Measurements from ENCODE around the gene FAF2.
A peak's percentile ranks its signal among the peaks of the same experiment; 100 is the strongest.

FAF2 gene

GRCh38 chr5:176529116-176529740 is 81.0 kb downstream of the FAF2 start:
- ATAC-seq (ENCODE audit: insufficient read depth, low read depth) = no peak
- Histone ChIP-seq H3K79me2 (ENCODE audit: insufficient read depth, low read length) (peaks cover 33% of the 10 kb centered on the region), H3K4me3 (ENCODE audit: low read depth in 1 of 2, low read length in 2 of 2) (no peak overlapping the region), H3K9me3 (ENCODE audit: insufficient read depth, low read length, severe bottlenecking) (no peaks in the 10 kb centered on the region), H3K9ac (ENCODE audit: low read depth, low read length) (no peak overlapping the region), H4K20me1 (ENCODE audit: insufficient read depth, low read length) (peaks cover 49% of the 10 kb centered on the region), H3K27me3 (ENCODE audit: insufficient read depth, low read length, poor library complexity) (no peaks in the 10 kb centered on the region), H3K36me3 (ENCODE audit: insufficient read depth, low read length) (peaks cover 60% of the 10 kb centered on the region), H2AFZ (ENCODE audit: low read depth, low read length) (no peak overlapping the region), H3K4me2 (ENCODE audit: insufficient read depth, low read length) (no peak overlapping the region), H3K27ac (ENCODE audit: low read length) (peak overlapping the region; percentile 51; the same call in 1 of the 2 replicates), H3K4me1 (ENCODE audit: insufficient read depth, low read length) (peaks cover 27% of the 10 kb centered on the region)
- no peak for DNase-seq
- TF ChIP-seq, protein P1, sequence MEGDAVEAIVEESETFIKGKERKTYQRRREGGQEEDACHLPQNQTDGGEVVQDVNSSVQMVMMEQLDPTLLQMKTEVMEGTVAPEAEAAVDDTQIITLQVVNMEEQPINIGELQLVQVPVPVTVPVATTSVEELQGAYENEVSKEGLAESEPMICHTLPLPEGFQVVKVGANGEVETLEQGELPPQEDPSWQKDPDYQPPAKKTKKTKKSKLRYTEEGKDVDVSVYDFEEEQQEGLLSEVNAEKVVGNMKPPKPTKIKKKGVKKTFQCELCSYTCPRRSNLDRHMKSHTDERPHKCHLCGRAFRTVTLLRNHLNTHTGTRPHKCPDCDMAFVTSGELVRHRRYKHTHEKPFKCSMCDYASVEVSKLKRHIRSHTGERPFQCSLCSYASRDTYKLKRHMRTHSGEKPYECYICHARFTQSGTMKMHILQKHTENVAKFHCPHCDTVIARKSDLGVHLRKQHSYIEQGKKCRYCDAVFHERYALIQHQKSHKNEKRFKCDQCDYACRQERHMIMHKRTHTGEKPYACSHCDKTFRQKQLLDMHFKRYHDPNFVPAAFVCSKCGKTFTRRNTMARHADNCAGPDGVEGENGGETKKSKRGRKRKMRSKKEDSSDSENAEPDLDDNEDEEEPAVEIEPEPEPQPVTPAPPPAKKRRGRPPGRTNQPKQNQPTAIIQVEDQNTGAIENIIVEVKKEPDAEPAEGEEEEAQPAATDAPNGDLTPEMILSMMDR (IDR thresholded peaks at IDR 0.05; ENCODE audit: borderline replicate concordance, extremely low read depth, low read length, poor library complexity, severe bottlenecking) = no peak
- no peak for TF ChIP-seq EZH2 (IDR thresholded peaks at IDR 0.05; ENCODE audit: borderline replicate concordance, low read depth, low read length, severe bottlenecking)

- peak; percentile 83 for DNase-seq
- Histone ChIP-seq H3K9ac (ENCODE audit: low read depth, low read length) (no peak overlapping the region), H3K27me3 (ENCODE audit: insufficient read depth, low read length, poor library complexity) (no peaks in the 10 kb centered on the region), H3K36me3 (ENCODE audit: insufficient read depth, low read length) (peaks cover 63% of the 10 kb centered on the region), H3K4me2 (ENCODE audit: insufficient read depth, low read length) (no peak overlapping the region), H3K79me2 (ENCODE audit: insufficient read depth, low read length) (peaks cover 38% of the 10 kb centered on the region), H3K4me1 (ENCODE audit: insufficient read depth, low read length) (peaks cover 32% of the 10 kb centered on the region), H2AFZ (ENCODE audit: low read depth, low read length) (no peak overlapping the region), H3K27ac (ENCODE audit: low read length) (peak overlapping the region; percentile 51; the same call in 1 of the 2 replicates), H3K4me3 (ENCODE audit: low read depth in 1 of 2, low read length in 2 of 2) (no peak overlapping the region), H4K20me1 (ENCODE audit: insufficient read depth, low read length) (peaks cover 53% of the 10 kb centered on the region), H3K9me3 (ENCODE audit: insufficient read depth, low read length, severe bottlenecking) (no peaks in the 10 kb centered on the region)
- ATAC-seq (ENCODE audit: insufficient read depth, low read depth) = peak; percentile 56
- TF ChIP-seq, protein P1 (IDR thresholded peaks at IDR 0.05; ENCODE audit: borderline replicate concordance, extremely low read depth, low read length, poor library complexity, severe bottlenecking) = no peak
- no peak for TF ChIP-seq EZH2 (IDR thresholded peaks at IDR 0.05; ENCODE audit: borderline replicate concordance, low read depth, low read length, severe bottlenecking)
Measured at GRCh38 chr5:176529741-176530141, 81.6 kb downstream of the FAF2 start.

DNA sequence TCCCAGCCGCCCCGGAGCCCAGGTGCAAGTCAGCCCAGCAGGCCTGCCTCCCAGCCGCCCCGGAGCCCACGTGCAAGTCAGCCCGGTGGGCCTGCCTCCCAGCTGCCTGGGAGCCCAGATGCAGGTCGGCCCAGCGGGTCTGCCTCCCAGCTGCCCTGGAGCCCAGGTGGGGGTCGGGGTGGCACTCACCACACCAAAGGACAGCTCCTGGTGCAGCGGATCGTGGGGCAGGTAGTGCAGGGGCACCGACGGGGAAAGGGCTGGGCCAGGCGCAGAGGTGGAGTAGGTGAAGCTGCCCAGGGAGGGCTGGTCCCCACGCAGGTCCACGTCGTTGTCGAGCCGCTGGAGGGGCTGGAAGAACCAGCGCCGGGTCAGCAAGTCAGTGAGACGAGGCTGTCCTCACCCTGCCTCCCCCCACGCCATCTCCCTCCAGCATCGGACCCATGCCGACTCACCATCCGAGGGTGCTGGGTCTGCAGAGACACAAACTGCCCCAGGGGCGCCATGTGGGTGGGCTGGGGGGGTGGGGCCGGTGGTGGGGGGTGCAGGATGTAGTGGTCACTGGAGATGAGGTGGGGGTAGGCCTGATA is 82.3 kb downstream of the FAF2 start:
- Histone ChIP-seq H4K20me1 (ENCODE audit: insufficient read depth, low read length) (peaks cover 59% of the 10 kb centered on the region), H3K4me3 (ENCODE audit: low read depth in 1 of 2, low read length in 2 of 2) (no peak overlapping the region), H3K27ac (ENCODE audit: low read length) (no peak overlapping the region; the same call in 1 of the 2 replicates), H3K79me2 (ENCODE audit: insufficient read depth, low read length) (peaks cover 46% of the 10 kb centered on the region), H3K9ac (ENCODE audit: low read depth, low read length) (no peak overlapping the region), H3K27me3 (ENCODE audit: insufficient read depth, low read length, poor library complexity) (no peaks in the 10 kb centered on the region), H3K9me3 (ENCODE audit: insufficient read depth, low read length, severe bottlenecking) (no peaks in the 10 kb centered on the region), H3K36me3 (ENCODE audit: insufficient read depth, low read length) (peaks cover 68% of the 10 kb centered on the region), H3K4me2 (ENCODE audit: insufficient read depth, low read length) (no peak overlapping the region), H3K4me1 (ENCODE audit: insufficient read depth, low read length) (peaks cover 40% of the 10 kb centered on the region), H2AFZ (ENCODE audit: low read depth, low read length) (no peak overlapping the region)
- TF ChIP-seq EZH2 (IDR thresholded peaks at IDR 0.05; ENCODE audit: borderline replicate concordance, low read depth, low read length, severe bottlenecking) = no peak
- TF ChIP-seq, protein P1 (IDR thresholded peaks at IDR 0.05; ENCODE audit: borderline replicate concordance, extremely low read depth, low read length, poor library complexity, severe bottlenecking) = no peak
- peak; percentile 54 for DNase-seq
- ATAC-seq (ENCODE audit: insufficient read depth, low read depth) = no peak
